OCI-LY1 (cell line): ENCODE measurements around the gene RBMS1.

Experiments
- CTCF ChIP-seq: fragments of 200-600 bp; sonication (generic), shearing (Covaris generic); IDR thresholded peaks from 2 replicates; pipeline ENCODE4 v1.5.1; 2017; ENCODE audit warnings: mild to moderate bottlenecking, antibody characterized with exemption, low read length, moderate library complexity, mixed read lengths
- EZH2 ChIP-seq: fragments of 200-600 bp; sonication (generic), shearing (Covaris generic); IDR thresholded peaks from 2 replicates; pipeline ENCODE4 v1.8.0; 2017; ENCODE audit warnings: borderline replicate concordance, mixed run types, mild to moderate bottlenecking, antibody characterized with exemption, low read length, moderate library complexity, mixed read lengths

DNA sequence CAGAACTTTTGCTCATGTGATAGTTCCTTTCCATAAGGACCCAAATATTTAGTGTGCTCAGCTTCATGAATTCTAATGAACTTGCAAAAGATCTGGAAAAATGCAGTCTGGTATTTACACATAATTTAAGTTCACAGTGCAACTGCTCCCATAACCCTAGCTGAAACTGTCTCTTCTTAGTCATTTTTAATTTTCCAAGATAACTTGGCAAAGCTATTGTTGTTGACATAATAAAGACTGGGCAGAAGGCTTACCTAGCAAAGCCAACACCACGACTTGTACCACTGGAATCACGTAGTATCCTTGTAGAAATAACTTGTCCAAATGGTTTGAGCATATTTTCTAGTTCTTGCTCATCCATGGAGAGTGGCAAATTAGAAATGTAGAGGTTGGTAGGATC is 190.5 kb downstream of the RBMS1 start:
- TF ChIP-seq EZH2: no peak
- no peak for TF ChIP-seq CTCF
